Tibial nerve (tissue), 4 donors: ENCODE results near the gene NTSR1. TPM values are rescaled to one million over a fixed set of nuclear protein-coding genes. Genes with fewer than 3 reads are reported as not detected.

Experiments
- DNase-seq, 2 donors: peaks; one replicate each; pipeline ENCODE4 v3.0.0-alpha.2; 2019; ENCODE audit warnings: low spot score in 2 of 2
- H3K27ac ChIP-seq, 4 donors: fragments of 200-600 bp; sonication (generic) in 3 of 4; one replicate each; pipeline ENCODE4 v1.5.1; 2017 to 2019; ENCODE audit warnings: mild to moderate bottlenecking in 1 of 4
- H3K27me3 ChIP-seq, 2 donors: fragments of 200-600 bp; sonication (generic) in 1 of 2; one replicate each; pipeline versions ENCODE4 v1.5.1 to v1.6.0; 2017 to 2019
- H3K36me3 ChIP-seq, 3 donors: fragments of 200-600 bp; sonication (generic); one replicate each; pipeline ENCODE4 v1.5.1; 2018 to 2019
- H3K4me1 ChIP-seq, 4 donors: fragments of 200-600 bp; sonication (generic) in 3 of 4; one replicate each; pipeline ENCODE4 v1.5.1; 2017 to 2019
- H3K4me3 ChIP-seq, 4 donors: fragments of 200-600 bp; sonication (generic) in 3 of 4; one replicate each; pipeline ENCODE4 v1.5.1; 2017 to 2019; ENCODE audit warnings: mild to moderate bottlenecking in 1 of 4, moderate library complexity in 1 of 4
- H3K9me3 ChIP-seq, 4 donors: fragments of 200-600 bp; sonication (generic) in 3 of 4; one replicate each; pipeline ENCODE4 v1.5.1; 2017 to 2019
- CTCF ChIP-seq, 5 experiments: fragments of 200-600 bp in 3 of 5; fragments of 450-650 bp in 2 of 5; sonication (generic) in 3 of 5; IDR thresholded peaks; one replicate each; pipeline ENCODE4 v1.5.1; 2016 to 2019; ENCODE audit warnings: antibody characterized with exemption in 5 of 5, mild to moderate bottlenecking in 3 of 5, moderate library complexity in 2 of 5
- EP300 ChIP-seq, 2 donors: sonication (generic); formaldehyde crosslinking; IDR thresholded peaks; one replicate each; pipeline ENCODE4 v1.6.1; 2017; ENCODE audit warnings: antibody characterized with exemption in 2 of 2, mild to moderate bottlenecking in 1 of 2
- POLR2A ChIP-seq, 2 donors: fragments of 450-650 bp; IDR thresholded peaks; one replicate each; pipeline ENCODE4 v1.6.1; 2017; ENCODE audit warnings: antibody characterized with exemption in 2 of 2, mild to moderate bottlenecking in 2 of 2, moderate library complexity in 2 of 2
- WGBS, 2 donors: methylation state at CpG; one replicate each; pipeline ENCODE4 v1.1.5; 2018; 5-methylcytosine and 5-hydroxymethylcytosine counted together
- total RNA-seq, 4 donors: library from RNA; depleted of rRNA; stranded (reverse); fragments of >200 nt; gene quantifications; one replicate each; pipeline ENCODE4 v1.1.0, GENCODE V29; 2016

Gene NTSR1
- total RNA-seq, 4 donors from 2014 or later = 0.30 TPM; not detected in 3

DNA sequence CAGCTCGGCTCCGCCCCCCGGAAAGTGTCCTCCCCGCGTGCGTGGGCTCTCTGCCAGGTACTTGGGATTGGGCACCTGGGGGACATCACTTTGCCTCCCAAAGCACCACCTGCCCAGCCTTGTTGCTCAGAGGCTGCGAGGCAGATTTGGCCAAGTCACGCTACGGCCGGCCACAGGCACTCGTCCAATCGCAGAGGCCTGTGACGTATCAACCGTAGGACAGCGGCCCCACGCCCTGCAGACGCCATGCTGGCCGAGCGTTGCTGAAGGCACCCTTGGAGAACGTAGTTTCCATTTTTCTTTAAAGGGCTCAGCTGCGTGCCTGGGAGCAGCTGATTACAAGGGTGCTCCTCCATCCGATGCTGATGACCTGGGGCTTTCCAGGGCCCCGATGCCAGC, 3.1 kb downstream of the NTSR1 start:
- H3K4me1 ChIP-seq = peaks cover 0 to 13% (median 0%) of the 10 kb centered on the region in 4 donors
- H3K36me3 ChIP-seq = no peaks in the 10 kb centered on the region
- H3K27ac ChIP-seq = no peak overlapping the region
- TF ChIP-seq CTCF (IDR thresholded peaks at IDR 0.05) (no peak), POLR2A (IDR thresholded peaks at IDR 0.05) (no peak), EP300 (IDR thresholded peaks at IDR 0.05) (no peak)
- peaks cover 0 to 75% of the 10 kb centered on the region in 2 donors for H3K27me3 ChIP-seq
- peaks cover 0 to 10% (median 0%) of the 10 kb centered on the region in 4 donors for H3K9me3 ChIP-seq
- WGBS, 2 donors = 67 to 68% methylated on average over 19 to 23 of the region's 23 CpGs
- H3K4me3 ChIP-seq = no peak overlapping the region
- DNase-seq = no peak

DNA sequence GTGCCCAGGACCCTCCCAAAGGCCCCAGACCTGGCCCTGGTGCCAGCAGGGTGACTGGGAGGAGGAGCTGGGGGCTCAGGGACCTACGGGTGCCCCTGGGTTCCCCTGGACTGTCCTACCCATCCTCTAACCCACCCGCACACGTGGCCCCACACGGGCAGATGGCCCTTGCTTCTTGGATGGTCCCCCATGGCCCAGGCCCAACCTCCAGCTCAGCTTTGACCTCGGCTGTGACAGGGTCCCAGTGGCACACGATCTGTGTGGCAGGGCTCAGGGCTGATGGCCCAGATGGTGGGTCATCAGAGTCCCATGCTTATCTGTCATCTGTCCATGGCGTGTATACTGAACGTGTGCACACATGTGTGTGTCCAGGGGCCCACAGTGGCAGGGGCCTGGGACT, 4.0 kb downstream of the NTSR1 start:
- Histone ChIP-seq H3K27me3 (peaks cover 0 to 72% of the 10 kb centered on the region in 2 donors), H3K4me3 (no peak overlapping the region), H3K27ac (no peak overlapping the region)

GRCh38 chr20:62714006-62714405, 5.4 kb downstream of the NTSR1 start:
- Histone ChIP-seq H3K4me3 (no peak overlapping the region), H3K36me3 (no peaks in the 10 kb centered on the region), H3K27me3 (peaks cover 0 to 70% of the 10 kb centered on the region in 2 donors), H3K4me1 (peaks cover 0 to 3% (median 0%) of the 10 kb centered on the region in 4 donors), H3K9me3 (peaks cover 0 to 10% (median 0%) of the 10 kb centered on the region in 4 donors), H3K27ac (no peak overlapping the region)
- 90 to 94% methylated on average over 10 of the region's 10 CpGs for WGBS, 2 donors
- TF ChIP-seq EP300 (IDR thresholded peaks at IDR 0.05) = no peak
- no peak for TF ChIP-seq CTCF (IDR thresholded peaks at IDR 0.05)
- no peak for TF ChIP-seq POLR2A (IDR thresholded peaks at IDR 0.05)
- DNase-seq = no peak

More for the DNA sequence above, 4.0 kb downstream of the NTSR1 start:
- peaks cover 0 to 10% (median 0%) of the 10 kb centered on the region in 4 donors for H3K9me3 ChIP-seq
- H3K4me1 ChIP-seq = peaks cover 0 to 13% (median 0%) of the 10 kb centered on the region in 4 donors
- TF ChIP-seq EP300 (IDR thresholded peaks at IDR 0.05) (no peak), POLR2A (IDR thresholded peaks at IDR 0.05) (no peak), CTCF (IDR thresholded peaks at IDR 0.05) (no peak)
- DNase-seq = no peak
- H3K36me3 ChIP-seq = no peaks in the 10 kb centered on the region
- 85 to 88% methylated on average over 7 to 8 of the region's 8 CpGs for WGBS, 2 donors

- Histone ChIP-seq H3K27me3 (peaks cover 0 to 62% of the 10 kb centered on the region in 2 donors), H3K4me1 (no peaks in the 10 kb centered on the region), H3K36me3 (no peaks in the 10 kb centered on the region), H3K27ac (no peak overlapping the region), H3K9me3 (peaks cover 0 to 18% (median under 1%) of the 10 kb centered on the region in 4 donors), H3K4me3 (no peak overlapping the region)
- WGBS, 2 donors = 90 to 92% methylated on average over 6 of the region's 6 CpGs
- DNase-seq = no peak
- no peak for TF ChIP-seq CTCF (IDR thresholded peaks at IDR 0.05)
- no peak for TF ChIP-seq EP300 (IDR thresholded peaks at IDR 0.05)
- no peak for TF ChIP-seq POLR2A (IDR thresholded peaks at IDR 0.05)
Measured at GRCh38 chr20:62714799-62715198, 6.2 kb downstream of the NTSR1 start.

GRCh38 chr20:62715201-62715600, 6.6 kb downstream of the NTSR1 start:
- 85 to 86% methylated on average over 7 to 10 of the region's 10 CpGs for WGBS, 2 donors
- Histone ChIP-seq H3K9me3 (peaks cover 0 to 22% (median 2%) of the 10 kb centered on the region in 4 donors), H3K36me3 (no peaks in the 10 kb centered on the region), H3K27ac (no peak overlapping the region), H3K27me3 (peaks cover 0 to 62% of the 10 kb centered on the region in 2 donors), H3K4me1 (no peaks in the 10 kb centered on the region), H3K4me3 (no peak overlapping the region)
- DNase-seq = no peak
- TF ChIP-seq EP300 (IDR thresholded peaks at IDR 0.05) (no peak), POLR2A (IDR thresholded peaks at IDR 0.05) (no peak), CTCF (IDR thresholded peaks at IDR 0.05) (no peak)
